ENCODE results near the gene AP3B1.

AP3B1 gene

GRCh38 chr5:78025540-78025939 lies 269.0 kb downstream of the AP3B1 start:
- Histone ChIP-seq H3K79me2 (ENCODE audit: insufficient read depth, low read length) (no peaks in the 10 kb centered on the region), H3K4me1 (ENCODE audit: insufficient read depth, low read length, poor library complexity, severe bottlenecking) (peaks cover 13% of the 10 kb centered on the region), H3K27me3 (ENCODE audit: insufficient read depth, low read length, poor library complexity, severe bottlenecking) (no peaks in the 10 kb centered on the region), H3K36me3 (ENCODE audit: insufficient read depth, low read length) (no peaks in the 10 kb centered on the region), H2AFZ (ENCODE audit: low read length) (no peak overlapping the region), H3K4me2 (ENCODE audit: low read depth, low read length, poor library complexity, severe bottlenecking) (no peak overlapping the region), H3K4me3 (ENCODE audit: low read length, poor library complexity, severe bottlenecking) (no peak overlapping the region), H4K20me1 (ENCODE audit: insufficient read depth, low read length, poor library complexity, severe bottlenecking) (no peaks in the 10 kb centered on the region), H3K9ac (ENCODE audit: low read depth, low read length, poor library complexity, severe bottlenecking) (no peak overlapping the region), H3K9me3 (ENCODE audit: insufficient read depth, low read depth, low read length) (no peaks in the 10 kb centered on the region), H3K9me2 (replicated peaks; ENCODE audit: low read depth, low read length) (no peaks in the 10 kb centered on the region), H3F3A (ENCODE audit: low read depth) (no peaks in the 10 kb centered on the region)
- TF ChIP-seq CTCF (conservative IDR thresholded peaks at IDR 0.05; ENCODE audit: low read length) (no peak), EZH2phosphoT487 (IDR thresholded peaks at IDR 0.05; ENCODE audit: borderline replicate concordance) (no peak)

DNA sequence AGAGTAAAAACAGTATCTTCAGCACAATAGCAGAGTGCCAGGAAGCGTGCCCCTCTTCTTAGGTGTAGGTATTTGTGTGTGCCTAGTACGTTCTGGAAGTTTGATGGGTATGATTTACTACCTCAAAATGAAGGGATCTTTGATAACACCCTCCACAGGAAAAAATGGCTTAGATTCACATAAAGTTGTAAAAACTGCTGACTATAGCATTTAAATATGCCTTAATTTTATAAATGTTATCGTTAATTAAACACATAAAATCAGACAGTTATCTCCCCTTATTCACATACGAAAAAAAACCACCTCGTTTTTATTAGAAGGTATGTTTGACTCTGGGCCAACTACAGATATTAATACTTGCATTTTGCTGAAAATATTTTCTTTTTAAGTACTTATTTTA lies 274.8 kb downstream of the AP3B1 start:
- H3K4me1 ChIP-seq (ENCODE audit: insufficient read depth, low read length, poor library complexity, severe bottlenecking), result no peaks in the 10 kb centered on the region
- H3K9me2 ChIP-seq (replicated peaks; ENCODE audit: low read depth, low read length), result no peaks in the 10 kb centered on the region
- H2AFZ ChIP-seq (ENCODE audit: low read length), result no peak overlapping the region
- H3K4me2 ChIP-seq (ENCODE audit: low read depth, low read length, poor library complexity, severe bottlenecking), result no peak overlapping the region
- no peaks in the 10 kb centered on the region for H3K9me3 ChIP-seq (ENCODE audit: insufficient read depth, low read depth, low read length)
- H3K36me3 ChIP-seq (ENCODE audit: insufficient read depth, low read length), result no peaks in the 10 kb centered on the region
- no peak for TF ChIP-seq EZH2phosphoT487 (IDR thresholded peaks at IDR 0.05; ENCODE audit: borderline replicate concordance)
- no peak for TF ChIP-seq CTCF (conservative IDR thresholded peaks at IDR 0.05; ENCODE audit: low read length)
- no peak overlapping the region for H3K9ac ChIP-seq (ENCODE audit: low read depth, low read length, poor library complexity, severe bottlenecking)
- H3K79me2 ChIP-seq (ENCODE audit: insufficient read depth, low read length), result no peaks in the 10 kb centered on the region
- no peaks in the 10 kb centered on the region for H3K27me3 ChIP-seq (ENCODE audit: insufficient read depth, low read length, poor library complexity, severe bottlenecking)
- no peaks in the 10 kb centered on the region for H3F3A ChIP-seq (ENCODE audit: low read depth)
- no peaks in the 10 kb centered on the region for H4K20me1 ChIP-seq (ENCODE audit: insufficient read depth, low read length, poor library complexity, severe bottlenecking)
- H3K4me3 ChIP-seq (ENCODE audit: low read length, poor library complexity, severe bottlenecking), result no peak overlapping the region

- Histone ChIP-seq H3K36me3 (ENCODE audit: insufficient read depth, low read length) (no peaks in the 10 kb centered on the region), H3K27me3 (ENCODE audit: insufficient read depth, low read length, poor library complexity, severe bottlenecking) (no peaks in the 10 kb centered on the region), H4K20me1 (ENCODE audit: insufficient read depth, low read length, poor library complexity, severe bottlenecking) (no peaks in the 10 kb centered on the region), H3K9me2 (replicated peaks; ENCODE audit: low read depth, low read length) (no peaks in the 10 kb centered on the region), H2AFZ (ENCODE audit: low read length) (no peak overlapping the region), H3K9me3 (ENCODE audit: insufficient read depth, low read depth, low read length) (no peaks in the 10 kb centered on the region), H3K4me2 (ENCODE audit: low read depth, low read length, poor library complexity, severe bottlenecking) (no peak overlapping the region), H3K9ac (ENCODE audit: low read depth, low read length, poor library complexity, severe bottlenecking) (no peak overlapping the region), H3K4me3 (ENCODE audit: low read length, poor library complexity, severe bottlenecking) (no peak overlapping the region), H3K79me2 (ENCODE audit: insufficient read depth, low read length) (no peaks in the 10 kb centered on the region), H3K4me1 (ENCODE audit: insufficient read depth, low read length, poor library complexity, severe bottlenecking) (no peaks in the 10 kb centered on the region), H3F3A (ENCODE audit: low read depth) (no peaks in the 10 kb centered on the region)
- TF ChIP-seq EZH2phosphoT487 (IDR thresholded peaks at IDR 0.05; ENCODE audit: borderline replicate concordance) (no peak), CTCF (conservative IDR thresholded peaks at IDR 0.05; ENCODE audit: low read length) (no peak)
Observed at GRCh38 chr5:78016863-78017529, 277.5 kb downstream of the AP3B1 start.
